ENCODE data around the gene ARHGAP21.

DNA sequence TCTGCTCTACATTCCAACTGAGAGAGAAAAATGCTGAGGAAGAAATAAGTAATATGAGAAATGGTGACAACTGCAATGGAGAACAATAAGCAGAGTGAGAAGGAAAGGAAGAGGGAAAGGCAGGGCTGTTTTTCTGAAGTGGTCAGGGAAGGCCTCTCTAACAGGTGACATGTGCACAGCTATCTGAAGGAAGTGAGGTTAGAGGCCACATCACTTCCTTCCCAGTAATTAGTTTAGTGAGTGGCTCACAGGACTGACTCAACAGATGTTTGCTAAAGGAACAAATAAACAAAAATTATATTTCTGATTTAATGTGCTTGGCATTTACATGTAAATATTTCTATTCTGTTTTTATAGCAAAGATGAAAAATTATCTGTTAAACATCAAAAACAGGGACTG is 77.9 kb downstream of the ARHGAP21 start:
- TF ChIP-seq EHMT2 (IDR thresholded peaks at IDR 0.05; ENCODE audit: low read depth): no peak
- no peak for TF ChIP-seq CBX2 (IDR thresholded peaks at IDR 0.05; ENCODE audit: borderline replicate concordance, low read depth)
- TF ChIP-seq POLR2A (IDR thresholded peaks at IDR 0.05; ENCODE audit: low read length): no peak
- no peak for TF ChIP-seq CTCF (IDR thresholded peaks at IDR 0.05)

Measured in A549 (cell line).